ENCODE data around the gene RFTN1. TPM values are rescaled to one million over a fixed set of nuclear protein-coding genes. Genes with fewer than 3 reads are reported as not detected.

Gene RFTN1
- total RNA-seq, 1 experiment from 2014 or later: 2.2 TPM

DNA sequence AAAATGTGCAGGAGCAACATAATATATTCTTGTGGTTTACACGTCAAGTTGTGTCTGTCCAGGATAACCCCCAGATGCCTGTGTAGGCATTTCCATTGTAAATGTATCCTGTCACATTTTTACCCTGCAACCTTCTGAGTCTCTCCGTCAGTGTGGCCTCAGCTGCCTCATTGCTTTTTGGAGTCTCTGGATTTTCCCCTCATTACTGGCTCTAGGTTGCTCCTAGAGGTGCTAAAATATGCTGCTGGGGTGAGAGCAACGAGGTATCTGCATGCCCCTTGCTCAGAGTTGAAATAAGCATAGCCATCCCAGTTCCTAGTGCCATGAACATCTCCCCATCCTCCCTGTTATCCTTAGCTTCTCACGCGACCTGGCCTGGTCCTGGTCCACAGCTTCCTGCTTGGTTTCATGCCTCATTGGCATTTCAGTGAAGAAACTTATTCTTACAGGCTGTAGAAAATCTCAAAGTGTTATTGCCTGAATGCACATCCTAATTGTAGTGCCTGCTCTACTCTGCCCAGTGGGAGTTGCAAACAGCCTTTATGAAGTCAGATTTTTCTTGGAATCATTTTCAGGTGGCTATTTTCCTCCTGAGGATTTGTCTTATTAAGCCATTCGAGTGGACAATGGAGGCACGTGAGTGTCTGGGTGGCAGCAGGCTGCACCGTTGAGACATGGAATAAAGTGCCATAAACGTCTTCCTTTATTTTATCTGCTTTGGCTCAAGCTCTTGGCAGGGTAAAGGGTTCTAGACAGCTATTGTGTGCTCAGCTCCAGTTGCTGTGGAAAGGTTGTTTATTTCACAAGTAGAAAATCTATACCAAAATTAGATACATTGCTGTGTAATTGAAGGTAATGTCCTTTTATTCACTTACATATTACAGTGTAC is 215.3 kb downstream of the RFTN1 start:
- no peaks in the 10 kb centered on the region for H3K9me3 ChIP-seq (ENCODE audit: control insufficient read depth, low read depth, low read length)
- H2BK5ac ChIP-seq (ENCODE audit: insufficient read length, low read length): no peak overlapping the region
- H2BK12ac ChIP-seq (ENCODE audit: insufficient read length, low read depth, low read length): no peak overlapping the region
- H3K4ac ChIP-seq (ENCODE audit: low read depth, low read length): no peak overlapping the region
- H3K14ac ChIP-seq (ENCODE audit: insufficient read depth, low read length): no peak overlapping the region
- H4K91ac ChIP-seq (ENCODE audit: insufficient read length, low read depth, low read length): no peak overlapping the region
- H3K27ac ChIP-seq (ENCODE audit: insufficient read length, low read depth, low read length): no peak overlapping the region
- Mint-ChIP-seq H3K9me3 (peaks cover 3 to 9% of the 10 kb centered on the region in 2 experiments; a peak in 4 of 5 replicates), H3K4me3 (no peak overlapping the region), H3K27me3 (ENCODE audit: low read depth) (no peaks in the 10 kb centered on the region), H3K36me3 (ENCODE audit: insufficient read depth in 1 of 3, low read depth in 3 of 3) (peaks cover 37 to 50% (median 41%) of the 10 kb centered on the region in 3 experiments), H3K27ac (peak overlapping the region in 1 of 3 experiments; percentile 0; a peak in 1 of 7 replicates), H3K4me1 (peaks cover 25 to 34% of the 10 kb centered on the region in 2 experiments)
- no CpG with 5 or more reads among the region's 9 CpGs for WGBS (ENCODE audit: extremely low coverage, insufficient read length, low lambda C conversion rate)
- H3K27me3 ChIP-seq (ENCODE audit: insufficient read depth, low read length): no peaks in the 10 kb centered on the region
- no peak overlapping the region for H2BK15ac ChIP-seq (ENCODE audit: low read depth, low read length)
- no peak overlapping the region for H2BK120ac ChIP-seq (ENCODE audit: low read depth, low read length, poor library complexity, severe bottlenecking)
- DNase-seq: no peak
- no peak overlapping the region for H2AK5ac ChIP-seq (ENCODE audit: insufficient read length, low read length)
- no peaks in the 10 kb centered on the region for H3K79me2 ChIP-seq (ENCODE audit: insufficient read depth, low read length)
- no peak overlapping the region for H2AFZ ChIP-seq (ENCODE audit: low read length)
- no peak overlapping the region for H4K5ac ChIP-seq (ENCODE audit: insufficient read length, low read depth, low read length)
- no peak overlapping the region for H3K18ac ChIP-seq (ENCODE audit: insufficient read length, low read depth, low read length)
- H3K4me2 ChIP-seq (ENCODE audit: insufficient read depth, insufficient read length, low read length): no peak overlapping the region
- TF ChIP-seq, protein P1, sequence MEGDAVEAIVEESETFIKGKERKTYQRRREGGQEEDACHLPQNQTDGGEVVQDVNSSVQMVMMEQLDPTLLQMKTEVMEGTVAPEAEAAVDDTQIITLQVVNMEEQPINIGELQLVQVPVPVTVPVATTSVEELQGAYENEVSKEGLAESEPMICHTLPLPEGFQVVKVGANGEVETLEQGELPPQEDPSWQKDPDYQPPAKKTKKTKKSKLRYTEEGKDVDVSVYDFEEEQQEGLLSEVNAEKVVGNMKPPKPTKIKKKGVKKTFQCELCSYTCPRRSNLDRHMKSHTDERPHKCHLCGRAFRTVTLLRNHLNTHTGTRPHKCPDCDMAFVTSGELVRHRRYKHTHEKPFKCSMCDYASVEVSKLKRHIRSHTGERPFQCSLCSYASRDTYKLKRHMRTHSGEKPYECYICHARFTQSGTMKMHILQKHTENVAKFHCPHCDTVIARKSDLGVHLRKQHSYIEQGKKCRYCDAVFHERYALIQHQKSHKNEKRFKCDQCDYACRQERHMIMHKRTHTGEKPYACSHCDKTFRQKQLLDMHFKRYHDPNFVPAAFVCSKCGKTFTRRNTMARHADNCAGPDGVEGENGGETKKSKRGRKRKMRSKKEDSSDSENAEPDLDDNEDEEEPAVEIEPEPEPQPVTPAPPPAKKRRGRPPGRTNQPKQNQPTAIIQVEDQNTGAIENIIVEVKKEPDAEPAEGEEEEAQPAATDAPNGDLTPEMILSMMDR (conservative IDR thresholded peaks at IDR 0.05): no peak
- H3K4me1 ChIP-seq (ENCODE audit: insufficient read depth, low read length): peaks cover 18% of the 10 kb centered on the region; the same call in 1 of the 2 replicates
- no peaks in the 10 kb centered on the region for H3K23me2 ChIP-seq (ENCODE audit: insufficient read length, low read depth, low read length, poor library complexity, severe bottlenecking)
- no peaks in the 10 kb centered on the region for H3K79me1 ChIP-seq (ENCODE audit: insufficient read depth, low read depth, low read length, poor library complexity, severe bottlenecking)
- no peak overlapping the region for H3K23ac ChIP-seq (ENCODE audit: insufficient read length, low read depth, low read length)
- no peak overlapping the region for H3K9ac ChIP-seq (ENCODE audit: extremely low read depth, insufficient read length, low read length)
- H4K8ac ChIP-seq (replicated peaks; ENCODE audit: insufficient read length, low read depth, low read length): no peak overlapping the region
- H2BK20ac ChIP-seq (ENCODE audit: low read depth, low read length, poor library complexity, severe bottlenecking): no peak overlapping the region
- no peak overlapping the region for H3K56ac ChIP-seq (ENCODE audit: insufficient read length, low read depth, low read length)
- no peak overlapping the region for H3T11ph ChIP-seq (ENCODE audit: low read length)
- H4K20me1 ChIP-seq (ENCODE audit: control insufficient read depth, insufficient read depth, insufficient read length): no peaks in the 10 kb centered on the region
